ENCODE results near the gene KNTC1.

- TF ChIP-seq CTCF (IDR thresholded peaks at IDR 0.05; ENCODE audit: low read depth, low read length) (no peak), EZH2phosphoT487 (IDR thresholded peaks at IDR 0.05; ENCODE audit: low read depth) (no peak)
Measured at GRCh38 chr12:122505419-122506051, 21.5 kb upstream of the KNTC1 start.
